Liver (tissue), 3 donors: ENCODE measurements around the gene PLCG2.

Source experiments
- ATF3 ChIP-seq: IDR thresholded peaks from 2 replicates; pipeline ENCODE4 v1.6.1; 2016; ENCODE audit warnings: antibody characterized with exemption
- CTCF ChIP-seq: fragments of 150-350 bp; IDR thresholded peaks from 2 replicates; pipeline ENCODE4 v1.5.1; 2017; ENCODE audit warnings: improper control_type of control experiment, low read depth, low read length; ENCODE audit not compliant: missing input control
- FOXA1 ChIP-seq: IDR thresholded peaks from 2 replicates; pipeline ENCODE4 v1.6.1; 2016; ENCODE audit warnings: antibody characterized with exemption
- GABPA ChIP-seq, 2 donors: IDR thresholded peaks in 1 of 2; conservative IDR thresholded peaks in 1 of 2; 2 replicates each; pipeline ENCODE4 v1.6.1; 2016; ENCODE audit warnings: antibody characterized with exemption in 2 of 2, mild to moderate bottlenecking in 1 of 2, moderate library complexity in 1 of 2
- JUND ChIP-seq, 2 donors: IDR thresholded peaks; 2 replicates each; pipeline ENCODE4 v1.6.1; 2016; ENCODE audit warnings: antibody characterized with exemption in 2 of 2
- MAX ChIP-seq: IDR thresholded peaks from 2 replicates; pipeline ENCODE4 v1.6.1; 2016; ENCODE audit warnings: antibody characterized with exemption
- RAD21 ChIP-seq, 2 donors: IDR thresholded peaks; 2 replicates each; pipeline ENCODE4 v1.6.1; 2016; ENCODE audit warnings: antibody characterized with exemption in 2 of 2, mild to moderate bottlenecking in 2 of 2
- REST ChIP-seq: IDR thresholded peaks from 2 replicates; pipeline ENCODE4 v1.6.1; 2016; ENCODE audit warnings: antibody characterized with exemption, mild to moderate bottlenecking
- RXRA ChIP-seq, 2 donors: IDR thresholded peaks; 2 replicates each; pipeline ENCODE4 v1.6.1; 2017 to 2018; ENCODE audit warnings: antibody characterized with exemption in 2 of 2, mild to moderate bottlenecking in 1 of 2
- SP1 ChIP-seq: IDR thresholded peaks from 2 replicates; pipeline ENCODE4 v1.6.1; 2018; ENCODE audit warnings: antibody characterized with exemption, mild to moderate bottlenecking
- TAF1 ChIP-seq: conservative IDR thresholded peaks from 2 replicates; pipeline ENCODE4 v1.6.1; 2016; ENCODE audit warnings: antibody characterized with exemption, mild to moderate bottlenecking
- donor health status: healthy.
- donor health status: healthy.

GRCh38 chr16:81823111-81823510, 44.0 kb downstream of the PLCG2 start:
- no peak for TF ChIP-seq CTCF
- no peak for TF ChIP-seq TAF1
- no peak for TF ChIP-seq GABPA (IDR thresholded peaks at IDR 0.05 in 1 of 2, conservative IDR thresholded peaks at IDR 0.05 in 1 of 2)
- no peak for TF ChIP-seq JUND (IDR thresholded peaks at IDR 0.05)
- TF ChIP-seq FOXA1: no peak
- no peak for TF ChIP-seq RXRA (IDR thresholded peaks at IDR 0.05)
- no peak for TF ChIP-seq ATF3
- TF ChIP-seq RAD21 (IDR thresholded peaks at IDR 0.05): no peak
- TF ChIP-seq MAX: no peak
- no peak for TF ChIP-seq REST
- TF ChIP-seq SP1: no peak
